GM12872 (cell line): ENCODE data around the gene EEF1AKMT1.

Source experiments
- TF ChIP-seq, protein P1 (sequence below): IDR thresholded peaks from 3 replicates; pipeline ENCODE4 v1.5.1; 2011; ENCODE audit warnings: low read depth, mild to moderate bottlenecking, low read length, moderate library complexity; ENCODE audit not compliant: insufficient read depth

Gene EEF1AKMT1

DNA sequence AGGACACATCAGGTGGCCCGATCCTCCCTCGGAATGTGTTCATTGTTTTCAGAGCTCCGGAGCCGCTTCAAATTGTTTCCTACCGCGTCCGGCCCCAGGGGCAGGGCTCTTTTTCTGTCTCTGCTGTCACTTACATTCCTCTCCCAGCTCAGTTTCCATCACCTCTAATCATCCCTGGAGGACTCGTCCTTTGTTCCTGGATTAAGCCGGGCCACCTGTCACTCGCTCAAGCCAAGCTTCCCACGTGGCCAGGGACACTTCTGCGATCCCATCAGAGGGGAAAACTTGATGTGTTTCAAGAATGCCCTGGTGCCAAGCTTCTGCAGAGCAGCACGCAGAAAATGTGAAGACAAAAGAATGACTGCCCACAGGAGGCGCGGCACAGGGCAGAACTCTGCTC is 56.8 kb downstream of the EEF1AKMT1 start:
- TF ChIP-seq, protein P1, sequence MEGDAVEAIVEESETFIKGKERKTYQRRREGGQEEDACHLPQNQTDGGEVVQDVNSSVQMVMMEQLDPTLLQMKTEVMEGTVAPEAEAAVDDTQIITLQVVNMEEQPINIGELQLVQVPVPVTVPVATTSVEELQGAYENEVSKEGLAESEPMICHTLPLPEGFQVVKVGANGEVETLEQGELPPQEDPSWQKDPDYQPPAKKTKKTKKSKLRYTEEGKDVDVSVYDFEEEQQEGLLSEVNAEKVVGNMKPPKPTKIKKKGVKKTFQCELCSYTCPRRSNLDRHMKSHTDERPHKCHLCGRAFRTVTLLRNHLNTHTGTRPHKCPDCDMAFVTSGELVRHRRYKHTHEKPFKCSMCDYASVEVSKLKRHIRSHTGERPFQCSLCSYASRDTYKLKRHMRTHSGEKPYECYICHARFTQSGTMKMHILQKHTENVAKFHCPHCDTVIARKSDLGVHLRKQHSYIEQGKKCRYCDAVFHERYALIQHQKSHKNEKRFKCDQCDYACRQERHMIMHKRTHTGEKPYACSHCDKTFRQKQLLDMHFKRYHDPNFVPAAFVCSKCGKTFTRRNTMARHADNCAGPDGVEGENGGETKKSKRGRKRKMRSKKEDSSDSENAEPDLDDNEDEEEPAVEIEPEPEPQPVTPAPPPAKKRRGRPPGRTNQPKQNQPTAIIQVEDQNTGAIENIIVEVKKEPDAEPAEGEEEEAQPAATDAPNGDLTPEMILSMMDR: no peak

DNA sequence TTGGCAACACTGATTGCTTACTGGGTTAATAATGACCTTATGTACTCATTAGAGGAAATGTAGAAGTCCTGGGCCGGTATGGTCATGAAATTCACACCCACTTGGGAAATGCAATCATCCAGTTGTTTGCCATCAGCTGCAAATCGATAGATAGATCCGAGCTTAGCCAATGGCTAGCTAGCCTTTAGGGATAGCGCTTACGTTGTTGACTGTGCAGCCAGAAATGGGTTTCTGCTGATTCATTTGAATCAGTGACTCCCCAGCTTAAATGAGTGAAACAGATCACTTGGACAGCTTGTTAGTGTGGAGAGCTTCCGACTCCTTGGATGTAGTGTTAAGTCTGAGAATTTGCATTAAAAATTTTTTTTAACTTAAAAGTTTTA is 58.4 kb downstream of the EEF1AKMT1 start:
- TF ChIP-seq, protein P1: no peak

DNA sequence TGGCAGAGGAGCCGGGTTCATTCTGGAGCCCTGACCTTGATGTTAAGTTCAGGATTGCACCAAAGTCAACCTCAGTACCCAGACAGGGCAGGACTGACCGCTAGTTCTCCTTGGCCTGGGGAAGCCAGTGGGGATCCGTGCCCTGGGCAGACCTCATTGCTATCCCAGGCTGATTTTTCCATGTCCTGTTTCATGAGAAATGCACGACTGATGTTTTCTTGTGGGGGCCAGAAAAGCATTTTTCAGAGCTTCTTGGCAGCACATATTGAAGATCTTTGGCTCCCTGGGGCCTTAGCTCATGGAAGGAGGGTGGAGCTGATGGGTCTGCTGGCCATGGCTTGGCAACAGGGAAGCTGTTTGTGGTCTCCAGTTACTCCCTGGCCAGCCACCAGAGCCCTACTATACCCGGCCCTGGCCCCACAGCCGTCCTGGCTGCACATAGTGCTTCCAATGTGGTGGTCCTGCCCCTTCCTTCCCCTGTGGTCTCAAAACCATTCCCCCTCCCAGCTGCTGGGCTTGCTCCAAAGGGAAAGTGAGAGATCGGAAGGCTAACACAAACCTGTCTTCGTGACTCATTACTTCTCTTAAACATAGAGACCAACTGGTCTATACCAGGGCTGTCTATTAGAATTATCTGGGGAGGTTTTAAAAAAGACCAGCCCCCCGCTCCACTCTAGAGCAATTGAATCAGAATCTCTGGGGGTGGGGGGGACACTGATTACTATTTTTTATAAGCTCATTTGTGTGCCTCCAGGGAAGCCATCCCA is 59.0 kb downstream of the EEF1AKMT1 start:
- TF ChIP-seq, protein P1: no peak

DNA sequence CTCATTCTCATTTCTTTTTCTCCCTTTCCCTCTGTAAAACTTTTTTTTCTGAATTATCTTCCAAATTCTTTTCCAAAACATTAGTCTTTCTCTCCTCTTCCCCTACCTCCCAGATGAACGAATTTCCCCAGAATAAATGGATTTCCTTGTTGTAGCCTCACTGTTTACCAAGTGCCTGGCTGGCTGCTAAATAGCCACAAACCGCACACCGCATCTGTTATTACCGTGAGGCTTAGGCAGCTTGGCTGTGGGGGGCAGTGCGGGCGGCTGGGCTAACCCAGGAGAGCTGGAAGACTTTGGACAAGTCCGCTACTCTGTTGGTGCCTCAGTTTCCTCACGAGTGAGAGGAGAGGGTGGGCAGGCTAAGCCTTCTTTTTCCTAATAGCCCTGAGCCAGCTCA is 59.6 kb downstream of the EEF1AKMT1 start:
- TF ChIP-seq, protein P1: no peak

DNA sequence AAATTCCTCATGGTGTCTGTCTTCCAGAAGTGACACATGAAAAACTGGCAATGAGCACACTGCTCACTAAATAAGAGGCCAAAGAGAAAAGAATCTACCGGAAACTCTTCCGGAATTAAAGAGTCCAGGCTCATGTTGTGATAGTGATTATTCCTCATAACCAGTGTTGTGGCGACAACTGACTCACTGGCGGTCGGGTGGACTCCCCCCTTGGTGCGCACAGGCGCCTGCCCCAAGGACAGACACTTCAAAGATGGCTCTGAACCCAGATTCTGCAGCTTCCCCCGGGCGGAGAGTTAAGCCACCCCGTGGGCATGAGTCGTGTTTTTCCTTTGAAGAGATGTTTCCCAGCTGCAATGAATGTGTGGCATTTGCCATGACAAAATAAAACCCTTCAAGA is 60.0 kb downstream of the EEF1AKMT1 start:
- TF ChIP-seq, protein P1: no peak

DNA sequence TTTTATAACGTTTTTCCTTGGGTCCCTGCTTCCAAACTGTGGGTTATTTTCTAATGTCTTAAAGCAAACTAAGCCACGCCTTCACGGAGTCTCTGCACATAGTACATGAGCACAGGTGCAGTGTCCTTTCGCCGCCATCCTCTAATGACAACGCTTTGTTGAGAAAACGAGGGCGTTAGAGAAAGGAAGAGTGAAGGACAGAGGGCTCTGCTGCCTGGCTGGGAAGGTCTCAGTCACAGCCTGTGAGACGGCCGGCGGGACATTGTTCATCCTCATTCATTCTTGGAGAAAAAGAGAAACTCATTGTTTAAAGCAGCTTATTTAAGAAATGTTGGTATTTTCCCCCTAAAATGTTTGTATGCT is 60.8 kb downstream of the EEF1AKMT1 start:
- TF ChIP-seq, protein P1: no peak

DNA sequence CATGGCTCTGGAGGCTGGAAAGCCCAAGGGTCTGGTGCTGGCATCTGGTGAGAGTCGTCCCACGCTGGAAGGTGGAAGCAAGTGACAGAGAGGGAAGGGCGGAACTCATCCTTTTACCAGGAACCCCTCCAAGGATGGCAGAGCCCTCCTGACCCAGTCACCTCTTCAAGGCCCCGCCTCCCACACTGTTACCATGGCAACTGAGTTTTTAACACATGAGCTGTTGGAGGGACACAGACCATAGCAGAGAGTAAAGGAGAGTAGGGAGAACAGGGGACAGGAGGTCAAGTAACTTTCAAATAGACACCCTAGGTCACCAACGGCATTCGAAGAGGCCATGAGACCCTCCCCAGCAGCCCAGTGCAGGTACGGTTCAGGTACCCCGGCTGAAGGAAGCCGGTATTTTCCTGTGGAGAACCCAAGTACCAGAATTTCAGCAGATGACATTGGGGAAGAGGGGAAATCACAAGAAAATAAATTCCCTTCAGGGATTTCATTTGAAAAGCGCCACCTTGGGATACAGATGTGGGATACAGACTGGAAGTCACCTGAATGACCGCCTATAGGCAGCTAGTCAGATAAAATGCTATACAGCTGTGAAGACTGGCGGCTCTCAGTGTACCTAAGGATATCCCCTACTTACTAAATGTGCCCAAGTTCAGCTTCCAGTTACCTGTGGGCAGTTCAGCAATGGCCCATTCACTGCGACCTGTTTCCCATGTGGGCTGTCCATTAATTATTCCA is 62.3 kb downstream of the EEF1AKMT1 start:
- TF ChIP-seq, protein P1: no peak
